Adipose tissue (tissue), 3 donors: ENCODE measurements around the gene C20orf144. TPM values are rescaled to one million over a fixed set of nuclear protein-coding genes. Genes with fewer than 3 reads are reported as not detected.

Source experiments
- H3K27ac ChIP-seq: one replicate; pipeline ENCODE4 v1.5.1; 2013; ENCODE audit warnings: low read depth, low read length
- whole genome bisulfite sequencing, 3 donors: extraction: QIAGEN DNeasy Blood & Tissue Kit; methylation state at CpG; one replicate each; pipeline ENCODE4 v1.1.7; 2013; 5-methylcytosine and 5-hydroxymethylcytosine counted together
- polyA plus RNA-seq, 3 donors: library from polyadenylated mRNA; stranded (reverse); fragments of 200-250 nt; gene quantifications; one replicate each; pipeline ENCODE4 v1.2.3, GENCODE V29; 2013
- donor health status: healthy with polysubstance abuse.
- donor health status: Bipolar disorder and iron deficiency.
- donor health status: healthy.

Gene C20orf144
- polyA plus RNA-seq, 3 donors = 0.05 to 0.11 (median 0.06) TPM

GRCh38 chr20:33647603-33648395 is 14.3 kb upstream of the C20orf144 start:
- 56 to 86% (median 81%) methylated on average over 11 of the region's 11 CpGs for WGBS, 3 donors
- no peak overlapping the region for H3K27ac ChIP-seq

- 80 to 84% (median 82%) methylated on average over 14 of the region's 14 CpGs for WGBS, 3 donors
These were observed 13.6 kb upstream of the C20orf144 start for GRCh38 chr20:33648396-33649004.

GRCh38 chr20:33649201-33649681 is 12.9 kb upstream of the C20orf144 start:
- 65 to 75% (median 70%) methylated on average over 19 of the region's 19 CpGs for WGBS, 3 donors
- H3K27ac ChIP-seq = no peak overlapping the region

More at GRCh38 chr20:33648396-33649004, 13.6 kb upstream of the C20orf144 start:
- H3K27ac ChIP-seq = no peak overlapping the region

GRCh38 chr20:33650111-33650752 is 11.9 kb upstream of the C20orf144 start:
- WGBS, 3 donors = 87 to 93% (median 87%) methylated on average over 11 of the region's 11 CpGs
- no peak overlapping the region for H3K27ac ChIP-seq

- WGBS, 3 donors = 69 to 89% (median 83%) methylated on average over 10 of the region's 10 CpGs
- no peak overlapping the region for H3K27ac ChIP-seq
These were observed 11.2 kb upstream of the C20orf144 start for GRCh38 chr20:33650753-33651561.

GRCh38 chr20:33651562-33652048 is 10.5 kb upstream of the C20orf144 start:
- WGBS, 3 donors = 72 to 77% (median 73%) methylated on average over 13 of the region's 13 CpGs

GRCh38 chr20:33653218-33653899 is 8.8 kb upstream of the C20orf144 start:
- WGBS, 3 donors = 33 to 43% (median 36%) methylated on average over 16 of the region's 16 CpGs
- H3K27ac ChIP-seq = no peak overlapping the region

More at GRCh38 chr20:33651562-33652048, 10.5 kb upstream of the C20orf144 start:
- H3K27ac ChIP-seq = no peak overlapping the region

GRCh38 chr20:33653900-33654596 is 8.1 kb upstream of the C20orf144 start:
- 34 to 89% (median 83%) methylated on average over 11 of the region's 11 CpGs for WGBS, 3 donors
- H3K27ac ChIP-seq = no peak overlapping the region

GRCh38 chr20:33654680-33655161 is 7.4 kb upstream of the C20orf144 start:
- WGBS, 3 donors = 48 to 77% (median 72%) methylated on average over 14 of the region's 14 CpGs
- no peak overlapping the region for H3K27ac ChIP-seq

- H3K27ac ChIP-seq = no peak overlapping the region
- WGBS, 3 donors = 38 to 79% (median 75%) methylated on average over 4 of the region's 4 CpGs
These were observed 7.0 kb upstream of the C20orf144 start for GRCh38 chr20:33655164-33655563.

- no peak overlapping the region for H3K27ac ChIP-seq
- WGBS, 3 donors = 86 to 94% (median 91%) methylated on average over 9 to 10 of the region's 10 CpGs
These were observed 5.9 kb upstream of the C20orf144 start for GRCh38 chr20:33656010-33656782.

- H3K27ac ChIP-seq = no peak overlapping the region
- 93 to 97% (median 95%) methylated on average over 17 of the region's 17 CpGs for WGBS, 3 donors
These were observed 5.1 kb upstream of the C20orf144 start for GRCh38 chr20:33656783-33657703.

- H3K27ac ChIP-seq = no peak overlapping the region
- WGBS, 3 donors = 94 to 96% (median 95%) methylated on average over 12 of the region's 12 CpGs
These were observed 4.4 kb upstream of the C20orf144 start for GRCh38 chr20:33657704-33658095.

GRCh38 chr20:33658510-33658909 is 3.6 kb upstream of the C20orf144 start:
- no peak overlapping the region for H3K27ac ChIP-seq
- 91 to 95% (median 94%) methylated on average over 8 of the region's 8 CpGs for WGBS, 3 donors

- H3K27ac ChIP-seq = no peak overlapping the region
- WGBS, 3 donors = 89 to 96% (median 94%) methylated on average over 4 of the region's 4 CpGs
These were observed 3.2 kb upstream of the C20orf144 start for GRCh38 chr20:33658929-33659328.
